ENCODE measurements around the gene AKAP17A.

AKAP17A gene

DNA sequence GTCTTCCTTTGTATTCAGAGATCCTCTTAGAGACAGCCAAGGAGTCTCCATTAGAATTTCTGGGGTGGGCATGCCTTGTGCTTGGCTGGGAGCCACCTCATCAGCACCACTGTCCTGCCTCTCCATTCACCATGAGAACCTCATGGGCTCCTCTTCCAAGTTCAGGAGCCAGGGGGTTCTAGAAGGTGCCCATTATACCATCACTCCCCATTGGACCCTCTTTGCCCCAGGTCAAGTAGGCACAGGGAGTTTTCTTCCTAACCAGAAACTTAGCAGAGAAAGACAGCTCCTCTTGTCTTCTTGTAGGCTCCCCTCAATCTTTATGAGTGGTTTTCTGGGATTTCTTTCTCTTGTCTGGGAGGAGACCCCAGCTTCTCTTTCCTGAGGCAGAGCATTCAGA lies 54.6 kb downstream of the AKAP17A start:
- H3F3A ChIP-seq (ENCODE audit: insufficient read depth, low read length): no peaks in the 10 kb centered on the region
- no peaks in the 10 kb centered on the region for H4K20me1 ChIP-seq (ENCODE audit: insufficient read depth, low read length)

GRCh38 chrX:1649621-1650020 lies 58.2 kb downstream of the AKAP17A start:
- peaks cover 7% of the 10 kb centered on the region; the same call in 1 of the 2 replicates for H3K27me3 ChIP-seq (ENCODE audit: insufficient read depth, low read length)
- H3K4me2 ChIP-seq (ENCODE audit: low read length): no peak overlapping the region
- peaks cover 6% of the 10 kb centered on the region for H3K9me3 ChIP-seq (ENCODE audit: low read length)
- H3K27ac ChIP-seq (ENCODE audit: low read depth, low read length, poor library complexity, severe bottlenecking): no peak overlapping the region
- no peaks in the 10 kb centered on the region for H3K79me2 ChIP-seq (ENCODE audit: insufficient read depth, low read length)
- no peak overlapping the region for H2AFZ ChIP-seq (ENCODE audit: low read length)
- no peaks in the 10 kb centered on the region for H4K20me1 ChIP-seq (ENCODE audit: insufficient read depth, low read length)
- H3K4me3 ChIP-seq (ENCODE audit: low read depth, low read length, poor library complexity, severe bottlenecking): no peak overlapping the region
- H3K9ac ChIP-seq (ENCODE audit: low read length): no peak overlapping the region
- no peaks in the 10 kb centered on the region; the same call in 1 of the 2 replicates for H3K36me3 ChIP-seq (ENCODE audit: insufficient read depth, low read length)
- H3F3A ChIP-seq (ENCODE audit: insufficient read depth, low read length): no peaks in the 10 kb centered on the region
- H3K9me2 ChIP-seq (ENCODE audit: low read depth, low read length): no peaks in the 10 kb centered on the region
- peaks cover 4% of the 10 kb centered on the region for H3K4me1 ChIP-seq (ENCODE audit: insufficient read depth, low read length, severe bottlenecking)
- no peak for TF ChIP-seq EZH2 (IDR thresholded peaks at IDR 0.05; ENCODE audit: borderline replicate concordance, low read length)
- TF ChIP-seq, protein P1, sequence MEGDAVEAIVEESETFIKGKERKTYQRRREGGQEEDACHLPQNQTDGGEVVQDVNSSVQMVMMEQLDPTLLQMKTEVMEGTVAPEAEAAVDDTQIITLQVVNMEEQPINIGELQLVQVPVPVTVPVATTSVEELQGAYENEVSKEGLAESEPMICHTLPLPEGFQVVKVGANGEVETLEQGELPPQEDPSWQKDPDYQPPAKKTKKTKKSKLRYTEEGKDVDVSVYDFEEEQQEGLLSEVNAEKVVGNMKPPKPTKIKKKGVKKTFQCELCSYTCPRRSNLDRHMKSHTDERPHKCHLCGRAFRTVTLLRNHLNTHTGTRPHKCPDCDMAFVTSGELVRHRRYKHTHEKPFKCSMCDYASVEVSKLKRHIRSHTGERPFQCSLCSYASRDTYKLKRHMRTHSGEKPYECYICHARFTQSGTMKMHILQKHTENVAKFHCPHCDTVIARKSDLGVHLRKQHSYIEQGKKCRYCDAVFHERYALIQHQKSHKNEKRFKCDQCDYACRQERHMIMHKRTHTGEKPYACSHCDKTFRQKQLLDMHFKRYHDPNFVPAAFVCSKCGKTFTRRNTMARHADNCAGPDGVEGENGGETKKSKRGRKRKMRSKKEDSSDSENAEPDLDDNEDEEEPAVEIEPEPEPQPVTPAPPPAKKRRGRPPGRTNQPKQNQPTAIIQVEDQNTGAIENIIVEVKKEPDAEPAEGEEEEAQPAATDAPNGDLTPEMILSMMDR (IDR thresholded peaks at IDR 0.05; ENCODE audit: low read length): no peak

More for the DNA sequence above, 54.6 kb downstream of the AKAP17A start:
- Histone ChIP-seq H3K9ac (ENCODE audit: low read length) (no peak overlapping the region), H3K36me3 (ENCODE audit: insufficient read depth, low read length) (no peaks in the 10 kb centered on the region; the same call in 1 of the 2 replicates), H3K4me1 (ENCODE audit: insufficient read depth, low read length, severe bottlenecking) (peaks cover 4% of the 10 kb centered on the region), H3K4me2 (ENCODE audit: low read length) (no peak overlapping the region), H3K4me3 (ENCODE audit: low read depth, low read length, poor library complexity, severe bottlenecking) (no peak overlapping the region), H2AFZ (ENCODE audit: low read length) (no peak overlapping the region), H3K79me2 (ENCODE audit: insufficient read depth, low read length) (no peaks in the 10 kb centered on the region), H3K9me2 (ENCODE audit: low read depth, low read length) (no peaks in the 10 kb centered on the region), H3K27ac (ENCODE audit: low read depth, low read length, poor library complexity, severe bottlenecking) (no peak overlapping the region), H3K9me3 (ENCODE audit: low read length) (peaks cover 6% of the 10 kb centered on the region), H3K27me3 (ENCODE audit: insufficient read depth, low read length) (peaks cover 7% of the 10 kb centered on the region; the same call in 1 of the 2 replicates)
- TF ChIP-seq, protein P1 (IDR thresholded peaks at IDR 0.05; ENCODE audit: low read length): no peak
- no peak for TF ChIP-seq EZH2 (IDR thresholded peaks at IDR 0.05; ENCODE audit: borderline replicate concordance, low read length)
